ENCODE measurements around the gene M1AP. TPM values are rescaled to one million over a fixed set of nuclear protein-coding genes. Genes with fewer than 3 reads are reported as not detected.

Gene M1AP
- total and polyA plus RNA-seq, 9 of the 15 experiments (the other 6 are each of a cell fraction or from before 2014, with no cell fraction given) = 0.06 to 0.33 (median 0.11) TPM; not detected in 4

Other genes starting within 250 kb of the M1AP start
Only the 7 nearest of the 19 such genes appear.
- gene TLX2, start 133.9 kb downstream of the M1AP start, total RNA-seq (2014; rRNA removed) = not detected in 2 replicates
- not detected in 2 replicates for gene TLX2, start 133.9 kb downstream of the M1AP start, total RNA-seq (2014; rRNA removed; fragmentation: Illumina TruSeq; extraction: Trizol)
- gene TLX2, start 133.9 kb downstream of the M1AP start, total RNA-seq (2015; rRNA removed; fragmentation: Illumina TruSeq; extraction: Trizol) = not detected in 2 replicates
- not detected in 2 replicates for gene TLX2, start 133.9 kb downstream of the M1AP start, total RNA-seq (2021)
- not detected in 2 replicates for gene TLX2, start 133.9 kb downstream of the M1AP start, polyA plus RNA-seq (2011; rRNA removed)
- not detected in 2 replicates for gene TLX2, start 133.9 kb downstream of the M1AP start, polyA plus RNA-seq (2014; fragmentation: Illumina TruSeq; extraction: Trizol)
- gene TLX2, start 133.9 kb downstream of the M1AP start, polyA plus RNA-seq (2014; fragmentation: Nextera tagmentation; extraction: Ambion mirVana) = not detected
- gene TLX2, start 133.9 kb downstream of the M1AP start, polyA plus RNA-seq (2014; rRNA removed) = not detected in 2 replicates
- 0.73 TPM in 1 of 2 replicates, not detected in the other for gene DQX1, start 122.1 kb downstream of the M1AP start, total RNA-seq (2014; rRNA removed)
- gene DQX1, start 122.1 kb downstream of the M1AP start, total RNA-seq (2014; rRNA removed; fragmentation: Illumina TruSeq; extraction: Trizol) = 0.06 and 0.11 TPM in 2 replicates
- gene DQX1, start 122.1 kb downstream of the M1AP start, total RNA-seq (2015; rRNA removed; fragmentation: Illumina TruSeq; extraction: Trizol) = 0.30 and 0.33 TPM in 2 replicates
- 0.29 and 0.38 TPM in 2 replicates for gene DQX1, start 122.1 kb downstream of the M1AP start, total RNA-seq (2021)
- gene DQX1, start 122.1 kb downstream of the M1AP start, polyA plus RNA-seq (2011; rRNA removed) = 0.18 and 0.46 TPM in 2 replicates
- gene DQX1, start 122.1 kb downstream of the M1AP start, polyA plus RNA-seq (2014; fragmentation: Illumina TruSeq; extraction: Trizol) = 0.18 TPM in 2 replicates
- under 1 TPM; 0.04 to 0.08 TPM for gene DQX1, start 122.1 kb downstream of the M1AP start, polyA plus RNA-seq (2014; fragmentation: Nextera tagmentation; extraction: Ambion mirVana)
- 0.05 and 0.21 TPM in 2 replicates for gene DQX1, start 122.1 kb downstream of the M1AP start, polyA plus RNA-seq (2014; rRNA removed)
- gene AUP1, start 118.6 kb downstream of the M1AP start, total RNA-seq (2014; rRNA removed) = 183 and 192 TPM in 2 replicates
- gene AUP1, start 118.6 kb downstream of the M1AP start, total RNA-seq (2014; rRNA removed; fragmentation: Illumina TruSeq; extraction: Trizol) = 105 and 130 TPM in 2 replicates
- gene AUP1, start 118.6 kb downstream of the M1AP start, total RNA-seq (2015; rRNA removed; fragmentation: Illumina TruSeq; extraction: Trizol) = 165 and 173 TPM in 2 replicates
- 165 and 166 TPM in 2 replicates for gene AUP1, start 118.6 kb downstream of the M1AP start, total RNA-seq (2021)
- gene AUP1, start 118.6 kb downstream of the M1AP start, polyA plus RNA-seq (2011; rRNA removed) = 118 and 196 TPM in 2 replicates
- 217 and 245 TPM in 2 replicates for gene AUP1, start 118.6 kb downstream of the M1AP start, polyA plus RNA-seq (2014; fragmentation: Illumina TruSeq; extraction: Trizol)
- 100 to 1,000 TPM in 1 of 2 experiments, 10 to 100 TPM in 1; 70.7 to 113 TPM for gene AUP1, start 118.6 kb downstream of the M1AP start, polyA plus RNA-seq (2014; fragmentation: Nextera tagmentation; extraction: Ambion mirVana)
- 245 and 268 TPM in 2 replicates for gene AUP1, start 118.6 kb downstream of the M1AP start, polyA plus RNA-seq (2014; rRNA removed)
- gene HTRA2, start 118.4 kb downstream of the M1AP start, total RNA-seq (2014; rRNA removed) = 68.0 and 76.5 TPM in 2 replicates
- gene HTRA2, start 118.4 kb downstream of the M1AP start, total RNA-seq (2014; rRNA removed; fragmentation: Illumina TruSeq; extraction: Trizol) = 48.3 and 54.2 TPM in 2 replicates
- 56.7 and 60.5 TPM in 2 replicates for gene HTRA2, start 118.4 kb downstream of the M1AP start, total RNA-seq (2015; rRNA removed; fragmentation: Illumina TruSeq; extraction: Trizol)
- gene HTRA2, start 118.4 kb downstream of the M1AP start, total RNA-seq (2021) = 66.5 and 72.0 TPM in 2 replicates
- gene HTRA2, start 118.4 kb downstream of the M1AP start, polyA plus RNA-seq (2011; rRNA removed) = 45.9 and 59.8 TPM in 2 replicates
- 60.7 and 75.7 TPM in 2 replicates for gene HTRA2, start 118.4 kb downstream of the M1AP start, polyA plus RNA-seq (2014; fragmentation: Illumina TruSeq; extraction: Trizol)
- gene HTRA2, start 118.4 kb downstream of the M1AP start, polyA plus RNA-seq (2014; fragmentation: Nextera tagmentation; extraction: Ambion mirVana) = 10 to 100 TPM; 66.7 to 71.2 TPM
- 65.8 and 78.9 TPM in 2 replicates for gene HTRA2, start 118.4 kb downstream of the M1AP start, polyA plus RNA-seq (2014; rRNA removed)
- gene LOXL3, start 94.4 kb downstream of the M1AP start, total RNA-seq (2014; rRNA removed) = 0.29 and 0.64 TPM in 2 replicates
- gene LOXL3, start 94.4 kb downstream of the M1AP start, total RNA-seq (2014; rRNA removed; fragmentation: Illumina TruSeq; extraction: Trizol) = 0.25 and 0.26 TPM in 2 replicates
- 0.22 and 0.23 TPM in 2 replicates for gene LOXL3, start 94.4 kb downstream of the M1AP start, total RNA-seq (2015; rRNA removed; fragmentation: Illumina TruSeq; extraction: Trizol)
- gene LOXL3, start 94.4 kb downstream of the M1AP start, total RNA-seq (2021) = 0.58 and 0.76 TPM in 2 replicates
- gene LOXL3, start 94.4 kb downstream of the M1AP start, polyA plus RNA-seq (2011; rRNA removed) = 0.99 and 1.1 TPM in 2 replicates
- 0.31 and 0.48 TPM in 2 replicates for gene LOXL3, start 94.4 kb downstream of the M1AP start, polyA plus RNA-seq (2014; fragmentation: Illumina TruSeq; extraction: Trizol)
- gene LOXL3, start 94.4 kb downstream of the M1AP start, polyA plus RNA-seq (2014; fragmentation: Nextera tagmentation; extraction: Ambion mirVana) = under 1 TPM; 0.24 to 0.30 TPM
- gene LOXL3, start 94.4 kb downstream of the M1AP start, polyA plus RNA-seq (2014; rRNA removed) = 0.50 and 1.1 TPM in 2 replicates
- 36.4 and 44.5 TPM in 2 replicates for gene DOK1, start 93.6 kb downstream of the M1AP start, total RNA-seq (2014; rRNA removed)
- 5.2 and 7.6 TPM in 2 replicates for gene DOK1, start 93.6 kb downstream of the M1AP start, total RNA-seq (2014; rRNA removed; fragmentation: Illumina TruSeq; extraction: Trizol)
- gene DOK1, start 93.6 kb downstream of the M1AP start, total RNA-seq (2015; rRNA removed; fragmentation: Illumina TruSeq; extraction: Trizol) = 16.6 and 16.7 TPM in 2 replicates
- gene DOK1, start 93.6 kb downstream of the M1AP start, total RNA-seq (2021) = 25.8 and 29.6 TPM in 2 replicates
- 11.3 and 12.0 TPM in 2 replicates for gene DOK1, start 93.6 kb downstream of the M1AP start, polyA plus RNA-seq (2011; rRNA removed)
- gene DOK1, start 93.6 kb downstream of the M1AP start, polyA plus RNA-seq (2014; fragmentation: Illumina TruSeq; extraction: Trizol) = 16.1 and 24.2 TPM in 2 replicates
- under 1 TPM; 0.59 to 0.99 TPM for gene DOK1, start 93.6 kb downstream of the M1AP start, polyA plus RNA-seq (2014; fragmentation: Nextera tagmentation; extraction: Ambion mirVana)
- gene DOK1, start 93.6 kb downstream of the M1AP start, polyA plus RNA-seq (2014; rRNA removed) = 27.7 and 33.0 TPM in 2 replicates
- 0.27 and 0.90 TPM in 2 replicates for gene SEMA4F, start 5.9 kb upstream of the M1AP start, total RNA-seq (2014; rRNA removed)
- 0.33 and 0.67 TPM in 2 replicates for gene SEMA4F, start 5.9 kb upstream of the M1AP start, total RNA-seq (2014; rRNA removed; fragmentation: Illumina TruSeq; extraction: Trizol)
- 0.33 and 0.60 TPM in 2 replicates for gene SEMA4F, start 5.9 kb upstream of the M1AP start, total RNA-seq (2015; rRNA removed; fragmentation: Illumina TruSeq; extraction: Trizol)
- gene SEMA4F, start 5.9 kb upstream of the M1AP start, total RNA-seq (2021) = 1.3 and 1.6 TPM in 2 replicates
- 0.30 and 0.79 TPM in 2 replicates for gene SEMA4F, start 5.9 kb upstream of the M1AP start, polyA plus RNA-seq (2011; rRNA removed)
- gene SEMA4F, start 5.9 kb upstream of the M1AP start, polyA plus RNA-seq (2014; fragmentation: Illumina TruSeq; extraction: Trizol) = 0.43 and 0.61 TPM in 2 replicates
- under 1 TPM; 0.08 to 0.18 TPM for gene SEMA4F, start 5.9 kb upstream of the M1AP start, polyA plus RNA-seq (2014; fragmentation: Nextera tagmentation; extraction: Ambion mirVana)
- 0.72 and 1.2 TPM in 2 replicates for gene SEMA4F, start 5.9 kb upstream of the M1AP start, polyA plus RNA-seq (2014; rRNA removed)